ENCODE data around the gene TRAF3IP1.

- TF ChIP-seq CTCF (IDR thresholded peaks at IDR 0.05; ENCODE audit: low read depth, low read length) (no peak), MAX (IDR thresholded peaks at IDR 0.05; ENCODE audit: low read depth, low read length) (no peak)
Observed at GRCh38 chr2:238336151-238336550, 15.8 kb downstream of the TRAF3IP1 start.

All from NB4 (cell line).